ENCODE data around the gene LIX1. TPM values are rescaled to one million over a fixed set of nuclear protein-coding genes. Genes with fewer than 3 reads are reported as not detected.
"Not testable (repeated sequence)": the region's sequence is repeated elsewhere in the genome, so short reads cannot be mapped to it uniquely, and the experiment has no call there.

The LIX1 gene
- total and polyA plus RNA-seq, 8 donors, result 0.12 to 1.8 (median 1.3) TPM; not detected in 3

GRCh38 chr5:97143704-97144103, 1.3 kb upstream of the LIX1 start:
- H3K9me3 ChIP-seq, result no peaks in the 10 kb centered on the region
- no peaks in the 10 kb centered on the region for H3K27me3 ChIP-seq
- H3K4me3 ChIP-seq, result no peak overlapping the region
- DNase-seq, result no peak
- no peak overlapping the region for H3K27ac ChIP-seq
- H3K36me3 ChIP-seq, result no peaks in the 10 kb centered on the region
- 95 to 100% (median 98%) methylated on average over 2 of the region's 2 CpGs for WGBS, 5 donors
- peaks cover 0 to 28% (median 0%) of the 10 kb centered on the region in 4 donors for H3K4me1 ChIP-seq
- TF ChIP-seq POLR2A (IDR thresholded peaks at IDR 0.05) (no peak), EP300 (IDR thresholded peaks at IDR 0.05) (no peak), CTCF (IDR thresholded peaks at IDR 0.05) (no peak), POLR2AphosphoS5 (IDR thresholded peaks at IDR 0.05) (no peak)
- intact Hi-C loops (cut with DNase I; ENCODE audit: low total_unique reads), result no loop called here

- TF ChIP-seq POLR2AphosphoS5 (IDR thresholded peaks at IDR 0.05) (no peak), POLR2A (IDR thresholded peaks at IDR 0.05) (no peak), EP300 (IDR thresholded peaks at IDR 0.05) (no peak), CTCF (IDR thresholded peaks at IDR 0.05) (no peak)
- intact Hi-C loops (cut with DNase I; ENCODE audit: low total_unique reads), result no loop called here
- H3K27me3 ChIP-seq, result no peaks in the 10 kb centered on the region
- DNase-seq, result no peak
- H3K36me3 ChIP-seq, result no peaks in the 10 kb centered on the region
- no peak overlapping the region for H3K27ac ChIP-seq
- no peaks in the 10 kb centered on the region for H3K9me3 ChIP-seq
- H3K4me3 ChIP-seq, result no peak overlapping the region
- peaks cover 0 to 28% (median 0%) of the 10 kb centered on the region in 4 donors for H3K4me1 ChIP-seq
- whole genome bisulfite sequencing, 5 donors, result 29 to 46% (median 42%) methylated on average over 2 of the region's 2 CpGs
These were observed 872 bp downstream of the LIX1 start for GRCh38 chr5:97141539-97141938.

DNA sequence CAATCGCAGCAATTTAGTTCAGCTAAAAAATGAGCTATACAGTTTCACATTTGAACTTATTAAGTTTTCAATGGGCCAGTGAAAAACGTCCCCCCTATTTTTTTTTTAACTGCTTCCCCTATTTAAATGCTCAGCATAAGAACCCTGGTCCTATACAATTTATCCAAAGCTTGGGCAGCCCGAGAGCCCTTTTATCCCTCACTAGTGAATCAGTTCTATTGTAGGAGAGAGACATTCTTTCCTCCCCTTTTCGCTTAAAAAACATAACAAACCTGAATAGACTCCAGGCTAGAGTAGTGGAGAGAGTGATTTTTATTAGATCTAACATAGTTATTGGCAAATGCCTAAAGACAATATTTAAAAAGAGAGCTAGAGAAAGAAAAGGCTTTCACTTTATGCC, 1.4 kb downstream of the LIX1 start:
- H3K4me1 ChIP-seq, result peaks cover 0 to 28% (median 0%) of the 10 kb centered on the region in 4 donors
- no peaks in the 10 kb centered on the region for H3K36me3 ChIP-seq
- intact Hi-C loops (cut with DNase I; ENCODE audit: low total_unique reads), result no loop called here
- TF ChIP-seq CTCF (IDR thresholded peaks at IDR 0.05) (no peak), POLR2AphosphoS5 (IDR thresholded peaks at IDR 0.05) (no peak), EP300 (IDR thresholded peaks at IDR 0.05) (no peak), POLR2A (IDR thresholded peaks at IDR 0.05) (no peak)
- H3K9me3 ChIP-seq, result no peaks in the 10 kb centered on the region
- no peaks in the 10 kb centered on the region for H3K27me3 ChIP-seq
- H3K4me3 ChIP-seq, result no peak overlapping the region
- no peak overlapping the region for H3K27ac ChIP-seq
- whole genome bisulfite sequencing, 5 donors, result 42 to 52% (median 46%) methylated on average over 4 of the region's 4 CpGs
- no peak for DNase-seq

- 19 to 58% (median 27%) methylated on average over 1 of the region's 1 CpG for WGBS, 5 donors
These were observed 2.2 kb downstream of the LIX1 start for GRCh38 chr5:97140250-97140649.

GRCh38 chr5:97136475-97136874, 5.9 kb downstream of the LIX1 start:
- no peaks in the 10 kb centered on the region for H3K36me3 ChIP-seq
- H3K9me3 ChIP-seq, result no peaks in the 10 kb centered on the region
- no peaks in the 10 kb centered on the region for H3K27me3 ChIP-seq
- intact Hi-C loops (cut with DNase I; ENCODE audit: low total_unique reads), result no loop called here
- DNase-seq, result no peak
- TF ChIP-seq POLR2AphosphoS5 (IDR thresholded peaks at IDR 0.05) (no peak), EP300 (IDR thresholded peaks at IDR 0.05) (no peak), POLR2A (IDR thresholded peaks at IDR 0.05) (no peak), CTCF (IDR thresholded peaks at IDR 0.05) (no peak)
- no peak overlapping the region for H3K27ac ChIP-seq
- WGBS, 5 donors, result 68 to 87% (median 80%) methylated on average over 4 of the region's 4 CpGs
- no peak overlapping the region for H3K4me3 ChIP-seq
- peaks cover 0 to 15% (median 0%) of the 10 kb centered on the region in 4 donors for H3K4me1 ChIP-seq

More at GRCh38 chr5:97140250-97140649, 2.2 kb downstream of the LIX1 start:
- intact Hi-C loops (cut with DNase I; ENCODE audit: low total_unique reads); H3K27me3 ChIP-seq; H3K4me3 ChIP-seq; H3K27ac ChIP-seq; H3K36me3 ChIP-seq; DNase-seq; H3K9me3 ChIP-seq: not testable (repeated sequence)
- H3K4me1 ChIP-seq, result peaks cover 0 to 28% (median 0%) of the 10 kb centered on the region in 4 donors
